ENCODE data around the gene CACUL1.
"Not testable (repeated sequence)": the region's sequence is repeated elsewhere in the genome, so short reads cannot be mapped to it uniquely, and the experiment has no call there.

Gene CACUL1

GRCh38 chr10:118754556-118755423, at the start of gene CACUL1:
Gene CACUL1 (minus strand): TSS chr10:118754970. CDS start chr10:118754762, 208 bp downstream.
- DNase-seq (ENCODE audit: low read depth): peak; percentile 100
- TF ChIP-seq CTCF (IDR thresholded peaks at IDR 0.05; ENCODE audit: low read length, missing control alignments): no peak
- peak within 1 kb of the TSS; percentile 95 for H3K4me3 ChIP-seq (replicated peaks; ENCODE audit: low read depth, low read length)

- no peak for DNase-seq (ENCODE audit: low read depth)
- H3K4me3 ChIP-seq (replicated peaks; ENCODE audit: low read depth, low read length): no peak overlapping the region
- no peak for TF ChIP-seq CTCF (IDR thresholded peaks at IDR 0.05; ENCODE audit: low read length, missing control alignments)
Measured at GRCh38 chr10:118804262-118804773, 49.5 kb upstream of the CACUL1 start.

GRCh38 chr10:118802126-118802793, 47.5 kb upstream of the CACUL1 start:
- no peak for DNase-seq (ENCODE audit: low read depth)
- no peak overlapping the region for H3K4me3 ChIP-seq (replicated peaks; ENCODE audit: low read depth, low read length)
- no peak for TF ChIP-seq CTCF (IDR thresholded peaks at IDR 0.05; ENCODE audit: low read length, missing control alignments)

DNA sequence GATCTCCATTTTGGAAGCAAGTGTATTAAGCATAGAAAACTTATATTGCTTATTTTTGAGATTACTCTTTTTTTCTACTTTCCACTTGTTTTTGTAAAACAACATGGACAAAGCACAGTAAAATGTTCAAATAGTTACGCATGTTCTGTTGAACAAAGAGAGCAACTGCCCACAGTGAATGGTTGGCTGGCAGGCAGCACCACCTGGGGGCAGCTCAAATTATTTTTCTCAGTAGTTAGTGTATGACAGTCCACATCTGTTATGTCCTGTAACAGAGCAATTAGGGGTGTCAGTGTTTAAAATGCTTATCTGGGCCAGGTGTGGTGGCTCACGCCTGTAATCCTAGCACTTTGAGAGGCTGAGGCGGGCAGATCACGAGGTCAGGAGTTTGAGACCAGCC, 46.1 kb upstream of the CACUL1 start:
- no peak overlapping the region for H3K4me3 ChIP-seq (replicated peaks; ENCODE audit: low read depth, low read length)
- TF ChIP-seq CTCF (IDR thresholded peaks at IDR 0.05; ENCODE audit: low read length, missing control alignments): peak; percentile 31
- DNase-seq (ENCODE audit: low read depth): peak; percentile 18

- no peak for TF ChIP-seq CTCF (IDR thresholded peaks at IDR 0.05; ENCODE audit: low read length, missing control alignments)
- peak; percentile 48 for DNase-seq (ENCODE audit: low read depth)
Measured at GRCh38 chr10:118799777-118800176, 45.0 kb upstream of the CACUL1 start.

DNA sequence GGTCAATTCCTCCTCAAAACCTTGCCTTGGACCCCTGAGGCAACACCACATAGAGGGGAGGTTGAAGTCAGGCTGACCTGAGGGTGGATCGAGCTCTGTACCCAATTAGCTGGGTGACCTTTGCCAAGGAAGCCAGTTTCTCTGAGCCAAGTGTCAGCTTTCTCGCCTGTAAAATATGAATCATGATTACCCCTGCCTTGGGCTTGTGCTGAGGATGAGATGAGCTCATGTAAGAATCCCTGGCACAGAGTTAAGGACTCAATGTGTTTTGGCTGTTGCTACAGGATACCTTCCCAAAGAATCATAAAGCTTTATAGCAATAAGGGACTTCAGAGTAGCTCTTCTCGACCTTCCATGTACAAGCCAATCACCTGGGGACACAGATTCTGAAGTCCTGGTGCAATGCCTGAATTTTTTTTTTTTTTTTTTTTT, 43.5 kb upstream of the CACUL1 start:
- DNase-seq (ENCODE audit: low read depth): peak; percentile 63
- H3K4me3 ChIP-seq (replicated peaks; ENCODE audit: low read depth, low read length): no peak overlapping the region
- TF ChIP-seq CTCF (IDR thresholded peaks at IDR 0.05; ENCODE audit: low read length, missing control alignments): no peak

More at GRCh38 chr10:118799777-118800176, 45.0 kb upstream of the CACUL1 start:
- H3K4me3 ChIP-seq (replicated peaks; ENCODE audit: low read depth, low read length): no peak overlapping the region

GRCh38 chr10:118794971-118795370, 40.2 kb upstream of the CACUL1 start:
- not testable (repeated sequence) for DNase-seq (ENCODE audit: low read depth); H3K4me3 ChIP-seq (replicated peaks; ENCODE audit: low read depth, low read length)
